ENCODE measurements around the gene FBXW7.

The FBXW7 gene

GRCh38 chr4:152539556-152540292 lies 3.8 kb upstream of the FBXW7 start:
- Histone ChIP-seq H3K4me1 (ENCODE audit: control insufficient read depth, insufficient read depth, low read length) (peaks cover 3% of the 10 kb centered on the region), H3K27ac (ENCODE audit: low read depth, low read length) (no peak overlapping the region), H3K27me3 (ENCODE audit: control insufficient read depth, insufficient read depth, low read length) (no peaks in the 10 kb centered on the region), H3K4me3 (ENCODE audit: low read length) (no peak overlapping the region), H3K36me3 (ENCODE audit: control insufficient read depth, insufficient read depth, low read length) (no peaks in the 10 kb centered on the region), H3K9ac (ENCODE audit: low read length) (no peak overlapping the region)

GRCh38 chr4:152537881-152538280 lies 2.0 kb upstream of the FBXW7 start:
- Histone ChIP-seq H3K9ac (ENCODE audit: low read length) (no peak overlapping the region), H3K4me3 (ENCODE audit: low read length) (no peak overlapping the region), H3K36me3 (ENCODE audit: control insufficient read depth, insufficient read depth, low read length) (no peaks in the 10 kb centered on the region), H3K4me1 (ENCODE audit: control insufficient read depth, insufficient read depth, low read length) (peaks cover 10% of the 10 kb centered on the region), H3K27ac (ENCODE audit: low read depth, low read length) (no peak overlapping the region), H3K27me3 (ENCODE audit: control insufficient read depth, insufficient read depth, low read length) (no peaks in the 10 kb centered on the region)

- Histone ChIP-seq H3K4me3 (ENCODE audit: low read length) (peak overlapping the region; percentile 100), H3K27ac (ENCODE audit: low read depth, low read length) (peak overlapping the region; percentile 94), H3K36me3 (ENCODE audit: control insufficient read depth, insufficient read depth, low read length) (no peaks in the 10 kb centered on the region), H3K27me3 (ENCODE audit: control insufficient read depth, insufficient read depth, low read length) (no peaks in the 10 kb centered on the region), H3K4me1 (ENCODE audit: control insufficient read depth, insufficient read depth, low read length) (peaks cover 10% of the 10 kb centered on the region), H3K9ac (ENCODE audit: low read length) (peak overlapping the region; percentile 94)
Measured at GRCh38 chr4:152536545-152537182, 772 bp upstream of the FBXW7 start.

- Histone ChIP-seq H3K36me3 (ENCODE audit: control insufficient read depth, insufficient read depth, low read length) (peaks cover under 1% of the 10 kb centered on the region), H3K27ac (ENCODE audit: low read depth, low read length) (peak overlapping the region; percentile 94), H3K4me1 (ENCODE audit: control insufficient read depth, insufficient read depth, low read length) (peaks cover 10% of the 10 kb centered on the region), H3K9ac (ENCODE audit: low read length) (peak overlapping the region; percentile 68), H3K4me3 (ENCODE audit: low read length) (peak overlapping the region; percentile 100), H3K27me3 (ENCODE audit: control insufficient read depth, insufficient read depth, low read length) (no peaks in the 10 kb centered on the region)
Measured at GRCh38 chr4:152535360-152535902, 461 bp downstream of the FBXW7 start.

GRCh38 chr4:152534541-152535359 lies 1.1 kb downstream of the FBXW7 start:
- Histone ChIP-seq H3K4me3 (ENCODE audit: low read length) (peak overlapping the region; percentile 100), H3K4me1 (ENCODE audit: control insufficient read depth, insufficient read depth, low read length) (peaks cover 10% of the 10 kb centered on the region), H3K27me3 (ENCODE audit: control insufficient read depth, insufficient read depth, low read length) (no peaks in the 10 kb centered on the region), H3K27ac (ENCODE audit: low read depth, low read length) (no peak overlapping the region), H3K9ac (ENCODE audit: low read length) (peak overlapping the region; percentile 68), H3K36me3 (ENCODE audit: control insufficient read depth, insufficient read depth, low read length) (peaks cover 2% of the 10 kb centered on the region)

GRCh38 chr4:152531479-152531878 lies 4.4 kb downstream of the FBXW7 start:
- Histone ChIP-seq H3K4me1 (ENCODE audit: control insufficient read depth, insufficient read depth, low read length) (peaks cover 7% of the 10 kb centered on the region), H3K27ac (ENCODE audit: low read depth, low read length) (no peak overlapping the region), H3K4me3 (ENCODE audit: low read length) (no peak overlapping the region), H3K36me3 (ENCODE audit: control insufficient read depth, insufficient read depth, low read length) (peaks cover 2% of the 10 kb centered on the region), H3K27me3 (ENCODE audit: control insufficient read depth, insufficient read depth, low read length) (no peaks in the 10 kb centered on the region), H3K9ac (ENCODE audit: low read length) (no peak overlapping the region)

GRCh38 chr4:152530600-152530999 lies 5.3 kb downstream of the FBXW7 start:
- Histone ChIP-seq H3K9ac (ENCODE audit: low read length) (no peak overlapping the region), H3K4me1 (ENCODE audit: control insufficient read depth, insufficient read depth, low read length) (peaks cover 7% of the 10 kb centered on the region), H3K27ac (ENCODE audit: low read depth, low read length) (no peak overlapping the region)

GRCh38 chr4:152529880-152530279 lies 6.0 kb downstream of the FBXW7 start:
- H3K27me3 ChIP-seq (ENCODE audit: control insufficient read depth, insufficient read depth, low read length) = no peaks in the 10 kb centered on the region
- H3K36me3 ChIP-seq (ENCODE audit: control insufficient read depth, insufficient read depth, low read length) = peaks cover 2% of the 10 kb centered on the region
- H3K4me1 ChIP-seq (ENCODE audit: control insufficient read depth, insufficient read depth, low read length) = peaks cover 7% of the 10 kb centered on the region
- no peak overlapping the region for H3K9ac ChIP-seq (ENCODE audit: low read length)
- H3K4me3 ChIP-seq (ENCODE audit: low read length) = no peak overlapping the region
- no peak overlapping the region for H3K27ac ChIP-seq (ENCODE audit: low read depth, low read length)

More at GRCh38 chr4:152530600-152530999, 5.3 kb downstream of the FBXW7 start:
- H3K27me3 ChIP-seq (ENCODE audit: control insufficient read depth, insufficient read depth, low read length) = no peaks in the 10 kb centered on the region
- peaks cover 2% of the 10 kb centered on the region for H3K36me3 ChIP-seq (ENCODE audit: control insufficient read depth, insufficient read depth, low read length)
- H3K4me3 ChIP-seq (ENCODE audit: low read length) = no peak overlapping the region

GRCh38 chr4:152528060-152528459 lies 7.8 kb downstream of the FBXW7 start:
- Histone ChIP-seq H3K27ac (ENCODE audit: low read depth, low read length) (no peak overlapping the region), H3K9ac (ENCODE audit: low read length) (no peak overlapping the region), H3K27me3 (ENCODE audit: control insufficient read depth, insufficient read depth, low read length) (no peaks in the 10 kb centered on the region), H3K4me3 (ENCODE audit: low read length) (no peak overlapping the region), H3K4me1 (ENCODE audit: control insufficient read depth, insufficient read depth, low read length) (no peaks in the 10 kb centered on the region), H3K36me3 (ENCODE audit: control insufficient read depth, insufficient read depth, low read length) (peaks cover 2% of the 10 kb centered on the region)

GRCh38 chr4:152525878-152526277 lies 10.0 kb downstream of the FBXW7 start:
- Histone ChIP-seq H3K27ac (ENCODE audit: low read depth, low read length) (no peak overlapping the region), H3K4me3 (ENCODE audit: low read length) (no peak overlapping the region), H3K9ac (ENCODE audit: low read length) (no peak overlapping the region), H3K27me3 (ENCODE audit: control insufficient read depth, insufficient read depth, low read length) (no peaks in the 10 kb centered on the region), H3K36me3 (ENCODE audit: control insufficient read depth, insufficient read depth, low read length) (peaks cover 2% of the 10 kb centered on the region), H3K4me1 (ENCODE audit: control insufficient read depth, insufficient read depth, low read length) (no peaks in the 10 kb centered on the region)

- no peak overlapping the region for H3K9ac ChIP-seq (ENCODE audit: low read length)
- H3K27ac ChIP-seq (ENCODE audit: low read depth, low read length) = no peak overlapping the region
- H3K4me1 ChIP-seq (ENCODE audit: control insufficient read depth, insufficient read depth, low read length) = no peaks in the 10 kb centered on the region
- H3K4me3 ChIP-seq (ENCODE audit: low read length) = no peak overlapping the region
- H3K36me3 ChIP-seq (ENCODE audit: control insufficient read depth, insufficient read depth, low read length) = no peaks in the 10 kb centered on the region
- no peaks in the 10 kb centered on the region for H3K27me3 ChIP-seq (ENCODE audit: control insufficient read depth, insufficient read depth, low read length)
Measured at GRCh38 chr4:152524427-152524826, 11.5 kb downstream of the FBXW7 start.

GRCh38 chr4:152523731-152524130 lies 12.2 kb downstream of the FBXW7 start:
- Histone ChIP-seq H3K9ac (ENCODE audit: low read length) (no peak overlapping the region), H3K27me3 (ENCODE audit: control insufficient read depth, insufficient read depth, low read length) (no peaks in the 10 kb centered on the region), H3K27ac (ENCODE audit: low read depth, low read length) (no peak overlapping the region), H3K4me1 (ENCODE audit: control insufficient read depth, insufficient read depth, low read length) (no peaks in the 10 kb centered on the region), H3K36me3 (ENCODE audit: control insufficient read depth, insufficient read depth, low read length) (no peaks in the 10 kb centered on the region), H3K4me3 (ENCODE audit: low read length) (no peak overlapping the region)

Data from rectal smooth muscle tissue (tissue), 1 donor.